Ovary (tissue), 3 donors: ENCODE data around the gene CNNM4.

Source experiments
- EP300 ChIP-seq: sonication (generic); formaldehyde crosslinking; IDR thresholded peaks from one replicate; pipeline ENCODE4 v1.6.1; 2017; ENCODE audit warnings: antibody characterized with exemption
- TF ChIP-seq, protein P1 (sequence below), 3 donors: fragments of 450-650 bp in 2 of 3; fragments of 200-600 bp in 1 of 3; IDR thresholded peaks; one replicate each; pipeline versions ENCODE4 v1.5.1 to v1.8.0; 2016 to 2022; ENCODE audit warnings: antibody characterized with exemption in 3 of 3, mild to moderate bottlenecking in 1 of 3
- donor health status: DM: no; HTN: no; CAD: no.

DNA sequence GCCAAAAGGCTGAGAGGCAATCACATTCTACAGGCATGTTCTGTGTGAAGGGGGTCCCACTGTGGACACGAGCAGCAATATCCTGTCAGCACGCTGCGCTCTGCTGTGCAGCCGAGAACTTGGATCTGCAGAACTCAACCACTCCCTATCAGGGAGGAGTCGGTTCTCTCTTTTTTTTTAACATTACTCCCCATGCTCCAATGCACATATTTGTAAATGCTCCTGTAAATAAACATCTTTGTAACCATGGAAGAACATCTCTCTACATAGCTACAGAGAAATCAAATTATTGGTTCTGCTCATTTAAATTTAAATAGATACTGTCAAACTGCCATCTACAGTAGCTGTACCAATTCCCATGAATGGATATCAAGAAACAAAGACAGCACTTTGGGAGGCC lies 86.1 kb downstream of the CNNM4 start:
- TF ChIP-seq, protein P1, sequence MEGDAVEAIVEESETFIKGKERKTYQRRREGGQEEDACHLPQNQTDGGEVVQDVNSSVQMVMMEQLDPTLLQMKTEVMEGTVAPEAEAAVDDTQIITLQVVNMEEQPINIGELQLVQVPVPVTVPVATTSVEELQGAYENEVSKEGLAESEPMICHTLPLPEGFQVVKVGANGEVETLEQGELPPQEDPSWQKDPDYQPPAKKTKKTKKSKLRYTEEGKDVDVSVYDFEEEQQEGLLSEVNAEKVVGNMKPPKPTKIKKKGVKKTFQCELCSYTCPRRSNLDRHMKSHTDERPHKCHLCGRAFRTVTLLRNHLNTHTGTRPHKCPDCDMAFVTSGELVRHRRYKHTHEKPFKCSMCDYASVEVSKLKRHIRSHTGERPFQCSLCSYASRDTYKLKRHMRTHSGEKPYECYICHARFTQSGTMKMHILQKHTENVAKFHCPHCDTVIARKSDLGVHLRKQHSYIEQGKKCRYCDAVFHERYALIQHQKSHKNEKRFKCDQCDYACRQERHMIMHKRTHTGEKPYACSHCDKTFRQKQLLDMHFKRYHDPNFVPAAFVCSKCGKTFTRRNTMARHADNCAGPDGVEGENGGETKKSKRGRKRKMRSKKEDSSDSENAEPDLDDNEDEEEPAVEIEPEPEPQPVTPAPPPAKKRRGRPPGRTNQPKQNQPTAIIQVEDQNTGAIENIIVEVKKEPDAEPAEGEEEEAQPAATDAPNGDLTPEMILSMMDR (IDR thresholded peaks at IDR 0.05), result no peak
- TF ChIP-seq EP300, result no peak
